Nephron (organoid): ENCODE data around the gene GPRASP2.
A peak's percentile ranks its signal among the peaks of the same experiment; 100 is the strongest.

Experiments used
- H3K27ac Mint-ChIP-seq, 3 experiments: 2 replicates each; pipeline ENCODE4 v1.8.0; 2020; ENCODE audit warnings: mixed read lengths in 3 of 3, mild to moderate bottlenecking in 2 of 3, moderate library complexity in 1 of 3
- H3K27me3 Mint-ChIP-seq: 2 replicates; pipeline ENCODE4 v1.8.0; 2021; ENCODE audit warnings: low read depth, mild to moderate bottlenecking, moderate library complexity, mixed read lengths
- H3K36me3 Mint-ChIP-seq: 2 replicates; pipeline ENCODE4 v1.8.0; 2020; ENCODE audit warnings: low read depth, mixed read lengths
- H3K4me1 Mint-ChIP-seq: 2 replicates; pipeline ENCODE4 v1.8.0; 2020; ENCODE audit warnings: mixed read lengths
- H3K4me3 Mint-ChIP-seq, 3 experiments: 2 replicates each; pipeline ENCODE4 v1.8.0; 2020; ENCODE audit warnings: mild to moderate bottlenecking in 3 of 3, mixed read lengths in 3 of 3, moderate library complexity in 2 of 3
- H3K9me3 Mint-ChIP-seq: 2 replicates; pipeline ENCODE4 v1.8.0; 2020; ENCODE audit warnings: mixed read lengths
- TF ChIP-seq, protein P1 (sequence below), 3 experiments: fragments of 200-600 bp; sonication (generic); IDR thresholded peaks; one replicate each; pipeline ENCODE4 v1.5.0; 2021; ENCODE audit warnings: antibody characterized with exemption in 3 of 3; ENCODE audit not compliant: unreplicated experiment in 3 of 3

Gene GPRASP2

DNA sequence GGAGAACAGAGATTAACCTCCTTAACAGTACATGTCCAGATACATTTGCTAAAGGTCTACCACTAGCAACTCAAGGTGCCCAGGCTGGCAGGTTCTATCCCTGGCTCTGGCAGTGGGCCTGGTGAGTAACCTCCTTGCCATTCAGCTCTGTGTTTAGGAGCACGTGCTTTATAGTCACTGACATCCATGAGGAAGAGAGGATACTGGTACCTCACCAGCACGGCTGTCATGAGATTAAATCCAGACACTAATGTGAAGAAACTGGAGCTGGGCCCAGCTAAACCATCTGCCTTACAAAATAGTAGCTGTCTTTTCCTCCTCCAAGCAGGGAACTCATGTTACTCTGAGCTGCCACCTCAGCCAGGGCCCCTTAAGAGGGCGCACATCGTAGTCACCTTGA, 53.6 kb downstream of the GPRASP2 start:
- peaks cover 9% of the 10 kb centered on the region for H3K4me1 Mint-ChIP-seq
- H3K9me3 Mint-ChIP-seq = no peaks in the 10 kb centered on the region
- H3K4me3 Mint-ChIP-seq = no peak overlapping the region
- no peaks in the 10 kb centered on the region for H3K27me3 Mint-ChIP-seq
- TF ChIP-seq, protein P1, sequence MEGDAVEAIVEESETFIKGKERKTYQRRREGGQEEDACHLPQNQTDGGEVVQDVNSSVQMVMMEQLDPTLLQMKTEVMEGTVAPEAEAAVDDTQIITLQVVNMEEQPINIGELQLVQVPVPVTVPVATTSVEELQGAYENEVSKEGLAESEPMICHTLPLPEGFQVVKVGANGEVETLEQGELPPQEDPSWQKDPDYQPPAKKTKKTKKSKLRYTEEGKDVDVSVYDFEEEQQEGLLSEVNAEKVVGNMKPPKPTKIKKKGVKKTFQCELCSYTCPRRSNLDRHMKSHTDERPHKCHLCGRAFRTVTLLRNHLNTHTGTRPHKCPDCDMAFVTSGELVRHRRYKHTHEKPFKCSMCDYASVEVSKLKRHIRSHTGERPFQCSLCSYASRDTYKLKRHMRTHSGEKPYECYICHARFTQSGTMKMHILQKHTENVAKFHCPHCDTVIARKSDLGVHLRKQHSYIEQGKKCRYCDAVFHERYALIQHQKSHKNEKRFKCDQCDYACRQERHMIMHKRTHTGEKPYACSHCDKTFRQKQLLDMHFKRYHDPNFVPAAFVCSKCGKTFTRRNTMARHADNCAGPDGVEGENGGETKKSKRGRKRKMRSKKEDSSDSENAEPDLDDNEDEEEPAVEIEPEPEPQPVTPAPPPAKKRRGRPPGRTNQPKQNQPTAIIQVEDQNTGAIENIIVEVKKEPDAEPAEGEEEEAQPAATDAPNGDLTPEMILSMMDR (IDR thresholded peaks at IDR 0.05; ENCODE audit: unreplicated experiment in 3 of 3) = no peak
- no peaks in the 10 kb centered on the region for H3K36me3 Mint-ChIP-seq
- no peak overlapping the region for H3K27ac Mint-ChIP-seq

DNA sequence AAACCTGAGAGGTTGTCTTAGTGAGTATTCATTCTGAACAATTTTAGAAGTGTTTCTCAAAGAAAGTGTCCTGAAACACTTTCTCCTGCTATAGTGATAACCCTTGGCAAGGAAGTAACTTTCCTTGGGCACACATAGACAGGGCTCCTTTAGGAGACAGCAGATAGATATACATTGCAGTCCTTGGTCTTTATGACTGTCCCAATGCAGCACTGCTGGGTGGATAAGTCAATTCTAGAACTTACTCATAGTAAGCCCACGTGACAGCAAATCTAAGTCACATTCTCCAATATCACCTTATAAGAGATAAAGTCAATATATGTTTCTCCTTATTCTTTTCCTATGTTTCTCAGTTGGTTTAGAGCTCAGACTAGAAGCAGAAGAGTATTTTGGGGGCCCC, 55.0 kb downstream of the GPRASP2 start:
- no peaks in the 10 kb centered on the region for H3K27me3 Mint-ChIP-seq
- no peaks in the 10 kb centered on the region for H3K9me3 Mint-ChIP-seq
- no peaks in the 10 kb centered on the region for H3K36me3 Mint-ChIP-seq
- H3K4me1 Mint-ChIP-seq = peaks cover 9% of the 10 kb centered on the region
- H3K27ac Mint-ChIP-seq = no peak overlapping the region
- peak overlapping the region; percentile 70 to 79 (median 75) for H3K4me3 Mint-ChIP-seq
- TF ChIP-seq, protein P1 (IDR thresholded peaks at IDR 0.05; ENCODE audit: unreplicated experiment in 3 of 3) = no peak
